Measurements from ENCODE around the gene LRFN3. TPM values are rescaled to one million over a fixed set of nuclear protein-coding genes. Genes with fewer than 3 reads are reported as not detected.

Gene LRFN3
- polyA plus RNA-seq, 2 donors: 4.9 to 5.0 TPM

- WGBS, 2 donors: 95% methylated on average over 13 of the region's 13 CpGs
- peaks cover 0 to 4% of the 10 kb centered on the region in 2 donors for H3K4me1 ChIP-seq (ENCODE audit: control insufficient read depth in 2 of 2, insufficient read depth in 2 of 2, low read length in 1 of 2)
- H3K27ac ChIP-seq (ENCODE audit: low read depth in 2 of 2, low read length in 1 of 2): no peak overlapping the region
- no peaks in the 10 kb centered on the region for H3K9me3 ChIP-seq (ENCODE audit: control insufficient read depth in 2 of 2, insufficient read depth in 1 of 2, low read depth in 1 of 2, low read length in 1 of 2)
- H3K27me3 ChIP-seq (ENCODE audit: control insufficient read depth in 1 of 2, insufficient read depth in 2 of 2, low read length in 2 of 2): no peaks in the 10 kb centered on the region
- peaks cover 0 to 15% of the 10 kb centered on the region in 2 donors for H3K36me3 ChIP-seq (ENCODE audit: control insufficient read depth in 2 of 2, insufficient read depth in 2 of 2, low read length in 1 of 2)
- no peak overlapping the region for H3K4me3 ChIP-seq (ENCODE audit: low read depth in 1 of 2, low read length in 2 of 2)
Measured at GRCh38 chr19:35896643-35897040, 39.5 kb upstream of the LRFN3 start.

GRCh38 chr19:35897706-35898451 lies 38.3 kb upstream of the LRFN3 start:
- peak overlapping the region; percentile 74 to 82 for H3K27ac ChIP-seq (ENCODE audit: low read depth in 2 of 2, low read length in 1 of 2)
- peaks cover 0 to 15% of the 10 kb centered on the region in 2 donors for H3K36me3 ChIP-seq (ENCODE audit: control insufficient read depth in 2 of 2, insufficient read depth in 2 of 2, low read length in 1 of 2)
- H3K4me1 ChIP-seq (ENCODE audit: control insufficient read depth in 2 of 2, insufficient read depth in 2 of 2, low read length in 1 of 2): peaks cover 0 to 4% of the 10 kb centered on the region in 2 donors
- peak overlapping the region; percentile 54 to 61 for H3K4me3 ChIP-seq (ENCODE audit: low read depth in 1 of 2, low read length in 2 of 2)
- no peaks in the 10 kb centered on the region for H3K27me3 ChIP-seq (ENCODE audit: control insufficient read depth in 1 of 2, insufficient read depth in 2 of 2, low read length in 2 of 2)
- WGBS, 2 donors: 89% methylated on average over 13 of the region's 13 CpGs
- no peaks in the 10 kb centered on the region for H3K9me3 ChIP-seq (ENCODE audit: control insufficient read depth in 2 of 2, insufficient read depth in 1 of 2, low read depth in 1 of 2, low read length in 1 of 2)

GRCh38 chr19:35898499-35898809 lies 37.7 kb upstream of the LRFN3 start:
- Histone ChIP-seq H3K4me3 (ENCODE audit: low read depth in 1 of 2, low read length in 2 of 2) (peak overlapping the region; percentile 54 to 61), H3K9me3 (ENCODE audit: control insufficient read depth in 2 of 2, insufficient read depth in 1 of 2, low read depth in 1 of 2, low read length in 1 of 2) (no peaks in the 10 kb centered on the region), H3K36me3 (ENCODE audit: control insufficient read depth in 2 of 2, insufficient read depth in 2 of 2, low read length in 1 of 2) (peaks cover 0 to 15% of the 10 kb centered on the region in 2 donors), H3K27ac (ENCODE audit: low read depth in 2 of 2, low read length in 1 of 2) (peak overlapping the region; percentile 74 to 82), H3K4me1 (ENCODE audit: control insufficient read depth in 2 of 2, insufficient read depth in 2 of 2, low read length in 1 of 2) (peaks cover 0 to 4% of the 10 kb centered on the region in 2 donors), H3K27me3 (ENCODE audit: control insufficient read depth in 1 of 2, insufficient read depth in 2 of 2, low read length in 2 of 2) (no peaks in the 10 kb centered on the region)
- WGBS, 2 donors: 5 to 6% methylated on average over 17 of the region's 17 CpGs

GRCh38 chr19:35899547-35900214 lies 36.5 kb upstream of the LRFN3 start:
- peaks cover 0 to 15% of the 10 kb centered on the region in 2 donors for H3K36me3 ChIP-seq (ENCODE audit: control insufficient read depth in 2 of 2, insufficient read depth in 2 of 2, low read length in 1 of 2)
- H3K27me3 ChIP-seq (ENCODE audit: control insufficient read depth in 1 of 2, insufficient read depth in 2 of 2, low read length in 2 of 2): no peaks in the 10 kb centered on the region
- H3K9me3 ChIP-seq (ENCODE audit: control insufficient read depth in 2 of 2, insufficient read depth in 1 of 2, low read depth in 1 of 2, low read length in 1 of 2): no peaks in the 10 kb centered on the region
- peak overlapping the region; percentile 54 to 61 for H3K4me3 ChIP-seq (ENCODE audit: low read depth in 1 of 2, low read length in 2 of 2)
- H3K27ac ChIP-seq (ENCODE audit: low read depth in 2 of 2, low read length in 1 of 2): peak overlapping the region; percentile 74 to 82
- WGBS, 2 donors: 0 to 1% methylated on average over 29 to 41 of the region's 43 CpGs
- H3K4me1 ChIP-seq (ENCODE audit: control insufficient read depth in 2 of 2, insufficient read depth in 2 of 2, low read length in 1 of 2): peaks cover 0 to 4% of the 10 kb centered on the region in 2 donors

- H3K36me3 ChIP-seq (ENCODE audit: control insufficient read depth in 2 of 2, insufficient read depth in 2 of 2, low read length in 1 of 2): peaks cover 0 to 10% of the 10 kb centered on the region in 2 donors
- H3K9me3 ChIP-seq (ENCODE audit: control insufficient read depth in 2 of 2, insufficient read depth in 1 of 2, low read depth in 1 of 2, low read length in 1 of 2): no peaks in the 10 kb centered on the region
- H3K4me1 ChIP-seq (ENCODE audit: control insufficient read depth in 2 of 2, insufficient read depth in 2 of 2, low read length in 1 of 2): peaks cover 0 to 4% of the 10 kb centered on the region in 2 donors
- no peaks in the 10 kb centered on the region for H3K27me3 ChIP-seq (ENCODE audit: control insufficient read depth in 1 of 2, insufficient read depth in 2 of 2, low read length in 2 of 2)
- peak overlapping the region in 1 of 2 donors; percentile 54 for H3K4me3 ChIP-seq (ENCODE audit: low read depth in 1 of 2, low read length in 2 of 2)
- peak overlapping the region; percentile 66 to 82 for H3K27ac ChIP-seq (ENCODE audit: low read depth in 2 of 2, low read length in 1 of 2)
- 59 to 62% methylated on average over 2 of the region's 2 CpGs for WGBS, 2 donors
Measured at GRCh38 chr19:35901055-35901644, 35.0 kb upstream of the LRFN3 start.

- Histone ChIP-seq H3K4me3 (ENCODE audit: low read depth in 1 of 2, low read length in 2 of 2) (peak within 1 kb of the TSS; percentile 5 to 33), H3K36me3 (ENCODE audit: control insufficient read depth in 2 of 2, insufficient read depth in 2 of 2, low read length in 1 of 2) (peaks cover 0 to 4% of the 10 kb centered on the region in 2 donors), H3K4me1 (ENCODE audit: control insufficient read depth in 2 of 2, insufficient read depth in 2 of 2, low read length in 1 of 2) (peaks cover 0 to 4% of the 10 kb centered on the region in 2 donors), H3K27ac (ENCODE audit: low read depth in 2 of 2, low read length in 1 of 2) (peak within 1 kb of the TSS; percentile 67 to 76), H3K9me3 (ENCODE audit: control insufficient read depth in 2 of 2, insufficient read depth in 1 of 2, low read depth in 1 of 2, low read length in 1 of 2) (no peaks in the 10 kb centered on the region), H3K27me3 (ENCODE audit: control insufficient read depth in 1 of 2, insufficient read depth in 2 of 2, low read length in 2 of 2) (no peaks in the 10 kb centered on the region)
- 39% methylated on average over 6 of the region's 6 CpGs for WGBS, 2 donors
Measured at GRCh38 chr19:35901854-35902661, 34.1 kb upstream of the LRFN3 start, which contains the start of gene HCST. HCST (plus strand) TSS chr19:35902529; CDS start chr19:35902594, 65 bp downstream.

- H3K4me3 ChIP-seq (ENCODE audit: low read depth in 1 of 2, low read length in 2 of 2): peak overlapping the region in 1 of 2 donors; percentile 24
- H3K27ac ChIP-seq (ENCODE audit: low read depth in 2 of 2, low read length in 1 of 2): peak overlapping the region; percentile 67 to 76
- 60 to 73% methylated on average over 10 of the region's 10 CpGs for WGBS, 2 donors
- no peaks in the 10 kb centered on the region for H3K4me1 ChIP-seq (ENCODE audit: control insufficient read depth in 2 of 2, insufficient read depth in 2 of 2, low read length in 1 of 2)
- H3K9me3 ChIP-seq (ENCODE audit: control insufficient read depth in 2 of 2, insufficient read depth in 1 of 2, low read depth in 1 of 2, low read length in 1 of 2): no peaks in the 10 kb centered on the region
- H3K36me3 ChIP-seq (ENCODE audit: control insufficient read depth in 2 of 2, insufficient read depth in 2 of 2, low read length in 1 of 2): no peaks in the 10 kb centered on the region
- no peaks in the 10 kb centered on the region for H3K27me3 ChIP-seq (ENCODE audit: control insufficient read depth in 1 of 2, insufficient read depth in 2 of 2, low read length in 2 of 2)
Measured at GRCh38 chr19:35902870-35903475, 33.2 kb upstream of the LRFN3 start.

- WGBS, 2 donors: 1 to 3% methylated on average over 24 of the region's 24 CpGs
- H3K27me3 ChIP-seq (ENCODE audit: control insufficient read depth in 1 of 2, insufficient read depth in 2 of 2, low read length in 2 of 2): no peaks in the 10 kb centered on the region
- peak overlapping the region; percentile 67 to 76 for H3K27ac ChIP-seq (ENCODE audit: low read depth in 2 of 2, low read length in 1 of 2)
- H3K4me3 ChIP-seq (ENCODE audit: low read depth in 1 of 2, low read length in 2 of 2): peak overlapping the region; percentile 5 to 24
- H3K4me1 ChIP-seq (ENCODE audit: control insufficient read depth in 2 of 2, insufficient read depth in 2 of 2, low read length in 1 of 2): no peaks in the 10 kb centered on the region
- no peaks in the 10 kb centered on the region for H3K9me3 ChIP-seq (ENCODE audit: control insufficient read depth in 2 of 2, insufficient read depth in 1 of 2, low read depth in 1 of 2, low read length in 1 of 2)
- no peaks in the 10 kb centered on the region for H3K36me3 ChIP-seq (ENCODE audit: control insufficient read depth in 2 of 2, insufficient read depth in 2 of 2, low read length in 1 of 2)
Measured at GRCh38 chr19:35903550-35904179, 32.5 kb upstream of the LRFN3 start.
